ENCODE results near the gene EIF4A3.

EIF4A3 gene

GRCh38 chr17:80132906-80133625, 13.9 kb downstream of the EIF4A3 start:
- no peak for DNase-seq (ENCODE audit: low read depth)

- no peak for DNase-seq (ENCODE audit: low read depth)
These were observed 15.9 kb downstream of the EIF4A3 start for GRCh38 chr17:80130992-80131391.

- no peak for DNase-seq (ENCODE audit: low read depth)
These were observed 17.8 kb downstream of the EIF4A3 start for GRCh38 chr17:80129006-80129565.

- no peak for DNase-seq (ENCODE audit: low read depth)
These were observed 20.5 kb downstream of the EIF4A3 start for GRCh38 chr17:80126449-80126715.

- no peak for DNase-seq (ENCODE audit: low read depth)
These were observed 21.1 kb downstream of the EIF4A3 start for GRCh38 chr17:80125656-80126448.

- DNase-seq (ENCODE audit: low read depth) = no peak
These were observed 22.5 kb downstream of the EIF4A3 start for GRCh38 chr17:80124351-80124981.

GRCh38 chr17:80123791-80124190, 23.1 kb downstream of the EIF4A3 start:
- no peak for DNase-seq (ENCODE audit: low read depth)

- no peak for DNase-seq (ENCODE audit: low read depth)
These were observed 23.9 kb downstream of the EIF4A3 start for GRCh38 chr17:80122926-80123505.

GRCh38 chr17:80122026-80122575, 24.8 kb downstream of the EIF4A3 start:
- no peak for DNase-seq (ENCODE audit: low read depth)

- DNase-seq (ENCODE audit: low read depth) = no peak
These were observed 27.1 kb downstream of the EIF4A3 start for GRCh38 chr17:80119839-80120238.

- no peak for DNase-seq (ENCODE audit: low read depth)
These were observed 27.6 kb downstream of the EIF4A3 start for GRCh38 chr17:80119271-80119791.

GRCh38 chr17:80118601-80119270, 28.2 kb downstream of the EIF4A3 start:
- no peak for DNase-seq (ENCODE audit: low read depth)

GRCh38 chr17:80117491-80118401, 29.2 kb downstream of the EIF4A3 start:
- DNase-seq (ENCODE audit: low read depth) = no peak

GRCh38 chr17:80116921-80117380, 30.0 kb downstream of the EIF4A3 start:
- no peak for DNase-seq (ENCODE audit: low read depth)

- DNase-seq (ENCODE audit: low read depth) = no peak
These were observed 30.5 kb downstream of the EIF4A3 start for GRCh38 chr17:80116276-80116920.

GRCh38 chr17:80115159-80115558, 31.8 kb downstream of the EIF4A3 start:
- DNase-seq (ENCODE audit: low read depth) = no peak

GRCh38 chr17:80114758-80115157, 32.2 kb downstream of the EIF4A3 start:
- DNase-seq (ENCODE audit: low read depth) = no peak

- no peak for DNase-seq (ENCODE audit: low read depth)
These were observed 33.9 kb downstream of the EIF4A3 start for GRCh38 chr17:80113033-80113484.

- DNase-seq (ENCODE audit: low read depth) = no peak
These were observed 34.4 kb downstream of the EIF4A3 start for GRCh38 chr17:80112471-80113032.
